Mesenchymal stem cell (in vitro differentiated cells and primary cell): ENCODE measurements around the gene TEN1.

ENCODE experiments used
- DNase-seq: peaks from one replicate; pipeline ENCODE4 v3.0.0-alpha.2; 2013
- H2AFZ ChIP-seq: one replicate; pipeline ENCODE4 v1.6.1; 2013; ENCODE audit warnings: low read depth, mild to moderate bottlenecking, control low read depth, inconsistent platforms, low read length, moderate library complexity
- H2AK5ac ChIP-seq: 2 replicates; pipeline ENCODE4 v1.6.1; 2013; ENCODE audit warnings: low read length, moderate library complexity, mild to moderate bottlenecking, inconsistent platforms; ENCODE audit not compliant: severe bottlenecking
- H2BK120ac ChIP-seq: one replicate; pipeline ENCODE4 v1.6.1; 2013; ENCODE audit warnings: low read depth, mild to moderate bottlenecking, inconsistent platforms, low read length, moderate library complexity
- H2BK12ac ChIP-seq, 2 experiments: one replicate each; pipeline ENCODE4 v1.6.1; 2013; ENCODE audit warnings: inconsistent platforms in 2 of 2, low read length in 2 of 2, mild to moderate bottlenecking in 2 of 2, moderate library complexity in 2 of 2, control low read depth in 1 of 2
- H2BK15ac ChIP-seq: one replicate; pipeline ENCODE4 v1.6.1; 2013; ENCODE audit warnings: mild to moderate bottlenecking, low read depth, inconsistent platforms; ENCODE audit not compliant: poor library complexity, severe bottlenecking
- H2BK5ac ChIP-seq: 2 replicates; pipeline ENCODE4 v1.6.1; 2013; ENCODE audit warnings: low read depth, mild to moderate bottlenecking, low read length, control low read depth, inconsistent platforms; ENCODE audit not compliant: poor library complexity, severe bottlenecking
- H3K14ac ChIP-seq, 2 experiments: one replicate each; pipeline ENCODE4 v1.6.1; 2013; ENCODE audit warnings: inconsistent platforms in 2 of 2, low read length in 2 of 2, control low read depth in 1 of 2, mild to moderate bottlenecking in 1 of 2, moderate library complexity in 1 of 2
- H3K18ac ChIP-seq, 2 experiments: one replicate each; pipeline ENCODE4 v1.6.1; 2013; ENCODE audit warnings: inconsistent platforms in 2 of 2, low read length in 2 of 2, control low read depth in 1 of 2, low read depth in 1 of 2, mild to moderate bottlenecking in 1 of 2
- H3K23ac ChIP-seq, 2 experiments: one replicate each; pipeline ENCODE4 v1.6.1; 2013; ENCODE audit warnings: inconsistent platforms in 2 of 2, low read length in 2 of 2, mild to moderate bottlenecking in 2 of 2, moderate library complexity in 2 of 2, control low read depth in 1 of 2
- H3K27ac ChIP-seq: 2 replicates; pipeline ENCODE4 v1.5.1; 2013; ENCODE audit warnings: mild to moderate bottlenecking, moderate library complexity, low read length, control low read depth, inconsistent platforms; ENCODE audit not compliant: poor library complexity, severe bottlenecking
- H3K27me3 ChIP-seq, 2 experiments: 2 replicates each; pipeline versions ENCODE4 v1.6.1 to v1.7.0; 2013; ENCODE audit warnings: low read length in 2 of 2, mild to moderate bottlenecking in 2 of 2, moderate library complexity in 2 of 2, control low read depth in 1 of 2, inconsistent platforms in 1 of 2; ENCODE audit not compliant: control insufficient read depth in 1 of 2, insufficient read depth in 1 of 2
- H3K36me3 ChIP-seq, 2 experiments: 2 replicates each; pipeline versions ENCODE4 v1.6.1 to v1.7.0; 2013; ENCODE audit warnings: low read length in 2 of 2, control low read depth in 1 of 2, inconsistent platforms in 1 of 2, low read depth in 1 of 2, mild to moderate bottlenecking in 1 of 2; ENCODE audit not compliant: insufficient read depth in 2 of 2, control insufficient read depth in 1 of 2
- H3K4ac ChIP-seq, 2 experiments: one replicate each; pipeline ENCODE4 v1.6.1; 2013; ENCODE audit warnings: inconsistent platforms in 2 of 2, low read length in 2 of 2, mild to moderate bottlenecking in 2 of 2, moderate library complexity in 2 of 2, control low read depth in 1 of 2, low read depth in 1 of 2
- H3K4me1 ChIP-seq: 2 replicates; pipeline ENCODE4 v1.6.1; 2013; ENCODE audit warnings: low read depth, low read length, control low read depth; ENCODE audit not compliant: control insufficient read depth, insufficient read depth
- H3K4me2 ChIP-seq: 2 replicates; pipeline ENCODE4 v1.6.1; 2013; ENCODE audit warnings: low read length, mild to moderate bottlenecking, inconsistent platforms; ENCODE audit not compliant: poor library complexity, severe bottlenecking
- H3K4me3 ChIP-seq, 2 experiments: 2 replicates each; pipeline versions ENCODE4 v1.5.1 to v1.7.0; 2013; ENCODE audit warnings: low read length in 2 of 2, mild to moderate bottlenecking in 2 of 2, control low read depth in 1 of 2, low read depth in 1 of 2; ENCODE audit not compliant: insufficient read depth in 1 of 2
- H3K79me1 ChIP-seq: replicated peaks from 2 replicates; pipeline ENCODE4 v1.6.1; 2013; ENCODE audit warnings: mild to moderate bottlenecking, control low read depth, low read length, inconsistent platforms; ENCODE audit not compliant: poor library complexity, severe bottlenecking
- H3K9ac ChIP-seq: 2 replicates; pipeline ENCODE4 v1.7.0; 2013; ENCODE audit warnings: mild to moderate bottlenecking, low read length, moderate library complexity
- H3K9me3 ChIP-seq: 2 replicates; pipeline ENCODE4 v1.7.0; 2013; ENCODE audit warnings: mild to moderate bottlenecking, low read length; ENCODE audit not compliant: control insufficient read depth
- H4K8ac ChIP-seq: one replicate; pipeline ENCODE4 v1.6.1; 2013; ENCODE audit warnings: inconsistent platforms, mild to moderate bottlenecking, low read length, moderate library complexity
- H4K91ac ChIP-seq: one replicate; pipeline ENCODE4 v1.6.1; 2013; ENCODE audit warnings: mild to moderate bottlenecking, low read length, inconsistent platforms
- whole genome bisulfite sequencing: methylation state at CpG from one replicate; pipeline ENCODE4 v1.1.7; 2013; ENCODE audit warnings: mixed read lengths; 5-methylcytosine and 5-hydroxymethylcytosine counted together

TEN1 gene

GRCh38 chr17:76032073-76032779 lies 53.2 kb downstream of the TEN1 start:
- no peak overlapping the region for H3K27ac ChIP-seq
- H3K4me1 ChIP-seq = peaks cover 25% of the 10 kb centered on the region
- no peak overlapping the region for H2BK120ac ChIP-seq
- H2BK5ac ChIP-seq = no peak overlapping the region
- no peak overlapping the region for H3K4ac ChIP-seq
- no peaks in the 10 kb centered on the region for H3K9me3 ChIP-seq
- H3K79me1 ChIP-seq = no peaks in the 10 kb centered on the region
- no peak for DNase-seq
- H3K4me2 ChIP-seq = no peak overlapping the region
- no peak overlapping the region for H3K4me3 ChIP-seq
- no peak overlapping the region for H2BK12ac ChIP-seq
- WGBS = 92% methylated on average over 17 of the region's 20 CpGs
- no peak overlapping the region for H3K18ac ChIP-seq
- H3K9ac ChIP-seq = no peak overlapping the region
- no peaks in the 10 kb centered on the region for H3K27me3 ChIP-seq
- H2AK5ac ChIP-seq = no peak overlapping the region
- H3K23ac ChIP-seq = no peak overlapping the region
- H2AFZ ChIP-seq = no peak overlapping the region
- peaks cover 0 to 5% of the 10 kb centered on the region in 2 experiments for H3K36me3 ChIP-seq
- H4K91ac ChIP-seq = no peak overlapping the region
- no peak overlapping the region for H3K14ac ChIP-seq
- no peak overlapping the region for H2BK15ac ChIP-seq
- H4K8ac ChIP-seq = no peak overlapping the region

- no peaks in the 10 kb centered on the region for H3K27me3 ChIP-seq
- H3K9me3 ChIP-seq = no peaks in the 10 kb centered on the region
- H4K8ac ChIP-seq = no peak overlapping the region
- H3K23ac ChIP-seq = no peak overlapping the region
- H3K4me3 ChIP-seq = no peak overlapping the region
- H2BK5ac ChIP-seq = no peak overlapping the region
- H3K79me1 ChIP-seq = no peaks in the 10 kb centered on the region
- no peak overlapping the region for H2BK12ac ChIP-seq
- H3K14ac ChIP-seq = no peak overlapping the region
- H2AFZ ChIP-seq = no peak overlapping the region
- DNase-seq = no peak
- H3K27ac ChIP-seq = no peak overlapping the region
- H3K4ac ChIP-seq = no peak overlapping the region
- H3K9ac ChIP-seq = no peak overlapping the region
- peak overlapping the region; percentile 30 for H2AK5ac ChIP-seq
- peaks cover 0 to 5% of the 10 kb centered on the region in 2 experiments for H3K36me3 ChIP-seq
- no peak overlapping the region for H3K4me2 ChIP-seq
- no peak overlapping the region for H4K91ac ChIP-seq
- no peak overlapping the region for H2BK120ac ChIP-seq
- 96% methylated on average over 4 of the region's 5 CpGs for WGBS
- no peak overlapping the region for H2BK15ac ChIP-seq
- no peak overlapping the region for H3K18ac ChIP-seq
- peaks cover 22% of the 10 kb centered on the region for H3K4me1 ChIP-seq
Observed at GRCh38 chr17:76032780-76033108, 53.7 kb downstream of the TEN1 start.

GRCh38 chr17:76033139-76033538 lies 54.1 kb downstream of the TEN1 start:
- H3K9me3 ChIP-seq = no peaks in the 10 kb centered on the region
- H3K79me1 ChIP-seq = no peaks in the 10 kb centered on the region
- H3K9ac ChIP-seq = no peak overlapping the region
- no peak overlapping the region for H3K27ac ChIP-seq
- H2AK5ac ChIP-seq = no peak overlapping the region
- no peak overlapping the region for H3K18ac ChIP-seq
- 97% methylated on average over 6 of the region's 6 CpGs for WGBS
- no peak overlapping the region for H2AFZ ChIP-seq
- H3K14ac ChIP-seq = no peak overlapping the region
- H3K36me3 ChIP-seq = peaks cover 2 to 5% of the 10 kb centered on the region in 2 experiments
- H4K91ac ChIP-seq = no peak overlapping the region
- H3K27me3 ChIP-seq = no peaks in the 10 kb centered on the region
- H3K4me2 ChIP-seq = no peak overlapping the region
- no peak for DNase-seq
- no peak overlapping the region for H2BK12ac ChIP-seq
- no peak overlapping the region for H2BK5ac ChIP-seq
- H3K23ac ChIP-seq = no peak overlapping the region
- H3K4me3 ChIP-seq = no peak overlapping the region
- H4K8ac ChIP-seq = no peak overlapping the region
- H3K4me1 ChIP-seq = peaks cover 22% of the 10 kb centered on the region
- no peak overlapping the region for H3K4ac ChIP-seq
- no peak overlapping the region for H2BK15ac ChIP-seq
- H2BK120ac ChIP-seq = no peak overlapping the region

- Histone ChIP-seq H3K27ac (no peak overlapping the region), H2BK15ac (no peak overlapping the region)
- no peak for DNase-seq
Observed at GRCh38 chr17:76034428-76035350, 55.6 kb downstream of the TEN1 start.

More at GRCh38 chr17:76034428-76035350, 55.6 kb downstream of the TEN1 start:
- no peaks in the 10 kb centered on the region for H3K9me3 ChIP-seq
- H2AK5ac ChIP-seq = peak overlapping the region; percentile 12
- H3K18ac ChIP-seq = no peak overlapping the region
- no peak overlapping the region for H2BK5ac ChIP-seq
- H4K8ac ChIP-seq = no peak overlapping the region
- peaks cover 14% of the 10 kb centered on the region for H3K4me1 ChIP-seq
- H3K9ac ChIP-seq = no peak overlapping the region
- H3K4ac ChIP-seq = no peak overlapping the region
- H3K23ac ChIP-seq = no peak overlapping the region
- H3K27me3 ChIP-seq = no peaks in the 10 kb centered on the region
- no peak overlapping the region for H3K4me2 ChIP-seq
- peak overlapping the region; percentile 61 for H4K91ac ChIP-seq
- 82% methylated on average over 12 of the region's 13 CpGs for WGBS
- H3K4me3 ChIP-seq = no peak overlapping the region
- no peak overlapping the region for H2AFZ ChIP-seq
- H3K14ac ChIP-seq = no peak overlapping the region
- no peaks in the 10 kb centered on the region for H3K79me1 ChIP-seq
- no peak overlapping the region for H2BK12ac ChIP-seq
- H2BK120ac ChIP-seq = no peak overlapping the region
- peaks cover 13 to 18% of the 10 kb centered on the region in 2 experiments for H3K36me3 ChIP-seq
